NCI-H146 treated with DMSO at 0.1 percent for 48 hours (cell line): ENCODE results near the gene NBPF4.
"Not testable (repeated sequence)": the region's sequence is repeated elsewhere in the genome, so short reads cannot be mapped to it uniquely, and the experiment has no call there.

Experiments used
- DNase-seq: peaks from one replicate; lab custom pipeline; 2025; ENCODE audit not compliant: unreplicated experiment; lab: John Stamatoyannopoulos, UW

The NBPF4 gene

GRCh38 chr1:108214641-108215465 lies 29.0 kb downstream of the NBPF4 start:
- DNase-seq, result peak; percentile 14

DNA sequence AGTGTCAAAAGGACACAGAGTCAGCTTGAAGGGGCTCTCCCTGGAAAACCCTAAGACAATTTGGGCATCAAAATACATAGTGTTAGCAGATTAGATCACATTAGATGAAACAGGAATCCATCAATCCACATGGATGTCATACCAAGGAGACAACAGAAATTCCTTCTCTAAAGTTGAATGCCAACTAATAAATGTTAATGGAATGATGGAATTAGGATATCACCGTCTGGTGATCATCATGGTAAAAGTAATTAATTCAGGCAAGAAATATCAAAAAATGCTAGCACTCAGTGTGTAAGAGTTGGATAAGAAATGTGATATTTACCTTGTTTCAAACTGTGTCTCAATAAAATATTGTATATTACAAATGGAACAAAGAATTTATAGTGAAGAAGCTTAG lies 32.9 kb downstream of the NBPF4 start:
- DNase-seq, result no peak

DNA sequence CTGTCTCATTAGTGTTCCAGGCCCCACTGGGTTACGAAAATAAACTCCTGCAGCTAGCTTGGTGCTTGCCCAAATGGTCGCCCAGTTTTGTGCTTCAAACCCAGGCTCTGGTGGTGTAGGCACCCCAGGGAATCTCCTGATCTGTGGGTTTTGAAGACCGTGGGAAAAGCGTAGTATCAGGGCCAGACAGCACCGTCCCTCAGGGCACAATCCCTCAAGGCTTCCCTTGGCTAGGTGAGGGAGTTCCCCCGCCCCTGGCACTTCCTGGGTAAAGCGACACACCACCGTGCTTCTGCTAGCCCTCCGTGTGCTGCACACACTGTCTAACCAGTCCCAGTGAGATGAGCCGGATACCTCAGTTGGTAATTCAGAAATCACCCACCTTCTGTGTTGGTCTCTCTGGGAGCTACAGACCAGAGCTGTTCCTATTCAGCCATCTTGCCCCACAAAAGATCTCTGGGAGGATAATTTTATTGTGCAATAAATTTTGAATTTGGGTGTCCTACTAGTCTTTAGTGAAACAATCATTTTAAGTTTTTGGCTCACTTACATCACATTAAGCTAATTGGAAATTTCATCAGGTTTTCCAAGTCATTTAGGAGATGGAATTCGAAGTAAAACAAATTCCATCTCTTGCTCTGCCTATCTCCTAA lies 34.3 kb downstream of the NBPF4 start:
- DNase-seq, result no peak

DNA sequence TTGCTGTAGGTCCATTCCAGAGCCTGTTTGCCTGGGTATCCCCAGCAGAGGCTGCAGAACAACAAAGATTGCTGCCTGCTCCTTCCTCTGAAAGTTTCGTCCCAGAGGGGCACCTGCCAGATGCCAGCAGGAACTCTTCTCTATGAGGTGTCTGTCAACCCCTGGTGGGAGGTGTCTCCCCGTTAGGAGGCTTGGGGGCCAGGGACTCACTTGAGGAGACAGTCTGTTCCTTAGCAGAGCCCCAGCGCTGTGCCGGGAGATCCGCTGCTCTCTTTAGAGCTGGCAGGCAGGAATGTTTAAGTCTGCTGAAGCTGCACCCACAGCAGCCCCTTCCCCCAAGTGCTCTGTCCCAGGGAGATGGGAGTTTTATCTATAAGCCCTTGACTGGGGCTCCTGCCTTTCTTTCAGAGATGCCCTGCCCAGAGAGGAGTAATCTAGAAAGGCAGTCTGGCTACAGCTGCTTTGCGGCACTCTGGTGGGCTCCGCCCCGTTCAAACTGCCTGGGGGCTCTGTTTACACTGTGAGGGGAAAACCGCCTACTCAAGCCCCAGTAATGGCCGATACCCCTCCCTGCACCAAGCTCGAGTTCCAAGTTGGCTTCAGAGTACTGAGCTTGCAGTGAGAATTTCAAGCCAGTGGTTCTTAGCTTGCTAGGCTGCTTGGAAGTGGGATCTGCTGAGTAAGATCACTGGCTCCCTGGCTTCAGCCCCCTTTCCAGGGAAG lies 35.0 kb downstream of the NBPF4 start:
- DNase-seq, result peak; percentile 15

- DNase-seq, result not testable (repeated sequence)
Measured at GRCh38 chr1:108203582-108203981, 40.3 kb downstream of the NBPF4 start.

DNA sequence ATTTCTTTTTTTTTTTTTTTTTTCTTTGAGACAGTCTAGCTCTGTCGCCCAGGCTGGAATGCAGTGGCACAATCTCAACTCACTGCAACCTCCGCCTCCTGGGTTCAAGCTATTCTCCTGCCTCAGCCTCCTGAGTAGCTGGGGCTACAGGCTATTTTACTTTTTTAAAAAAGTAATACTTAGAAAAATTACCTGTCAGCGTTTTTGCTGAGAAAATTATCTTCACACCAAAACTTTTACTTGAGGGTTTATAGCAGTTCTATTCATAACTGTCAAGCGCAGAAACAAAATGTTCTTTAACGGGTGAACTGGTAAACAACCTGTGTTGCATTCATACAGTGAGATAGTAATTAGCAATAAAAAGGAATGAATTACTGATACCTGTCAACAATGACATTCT lies 42.2 kb downstream of the NBPF4 start:
- DNase-seq, result no peak

- DNase-seq, result peak; percentile 64
Measured at GRCh38 chr1:108200687-108201051, 43.2 kb downstream of the NBPF4 start.

DNA sequence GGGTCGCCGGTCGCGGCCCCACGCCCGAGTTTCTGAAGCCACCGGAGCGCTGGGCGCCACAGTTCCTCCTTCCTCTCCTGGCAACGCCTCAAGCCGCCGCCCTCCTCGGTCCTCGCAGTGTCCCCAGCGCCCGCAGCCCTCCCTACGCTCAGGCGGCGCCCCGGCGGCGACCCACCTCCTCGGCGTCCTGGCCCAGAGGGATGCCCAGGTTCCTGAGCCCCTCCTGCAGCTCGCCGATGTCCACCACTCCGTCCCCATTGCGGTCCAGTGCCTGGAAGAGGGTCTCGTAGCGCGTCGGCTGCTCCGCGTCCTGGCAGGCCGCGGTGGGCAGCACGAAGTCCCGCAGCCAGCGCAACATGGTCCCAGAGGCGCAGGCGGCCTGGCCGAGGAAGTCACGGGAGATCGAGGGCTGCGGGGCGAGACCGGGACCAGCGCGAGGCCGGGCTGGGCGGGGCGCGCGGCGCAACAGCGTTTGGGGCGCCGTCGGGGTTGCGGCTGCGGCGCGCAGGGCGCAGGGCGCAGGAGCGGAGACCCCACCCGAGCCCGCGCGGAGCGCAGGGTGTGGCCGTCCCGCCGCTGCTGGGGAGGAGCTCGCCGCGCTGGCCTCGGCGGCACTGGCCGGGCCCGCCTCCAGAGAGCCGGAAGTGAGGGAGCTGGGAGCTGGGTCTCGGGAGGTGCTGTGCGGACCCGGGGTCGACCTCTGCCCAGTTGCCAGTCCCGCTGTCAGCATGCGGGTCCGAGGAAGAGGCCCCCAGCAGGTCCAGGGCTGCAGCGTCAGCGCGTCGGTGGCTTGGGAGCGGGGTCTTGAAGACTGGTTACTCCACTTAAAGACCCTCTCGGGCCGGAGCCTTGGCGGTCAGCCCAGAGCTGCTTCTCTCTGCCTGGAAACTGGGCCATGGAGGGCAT lies 43.8 kb downstream of the NBPF4 start, which contains the start of gene SLC25A24:
Gene SLC25A24 (minus strand): TSS at position 563 of the 906 bp plus-strand sequence. CDS start 205 bp downstream, at position 358.
- peak; percentile 72 for DNase-seq

DNA sequence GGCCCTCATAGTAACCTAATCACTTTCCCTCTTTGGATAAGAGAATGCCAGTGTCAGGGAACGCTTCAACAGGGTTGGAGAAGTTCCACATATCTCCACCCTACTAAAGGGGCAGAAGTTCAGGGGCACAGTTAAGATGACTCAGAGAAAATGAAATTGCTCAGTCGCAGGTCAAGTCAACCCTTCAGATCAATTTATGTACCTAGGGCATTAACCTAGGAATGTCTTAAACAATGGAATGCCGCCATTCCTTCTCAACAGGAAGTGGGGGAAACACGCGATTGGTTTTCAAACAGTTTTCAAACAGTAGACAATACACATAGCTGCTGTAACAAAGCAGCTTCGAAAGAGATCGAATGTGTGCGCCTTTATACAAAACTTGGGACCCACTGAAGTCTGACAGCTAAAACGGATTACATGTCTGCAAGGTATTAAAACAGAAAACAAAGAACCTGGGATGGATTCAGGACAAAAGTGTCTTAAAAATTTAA lies 44.6 kb downstream of the NBPF4 start:
- peak; percentile 29 for DNase-seq

DNA sequence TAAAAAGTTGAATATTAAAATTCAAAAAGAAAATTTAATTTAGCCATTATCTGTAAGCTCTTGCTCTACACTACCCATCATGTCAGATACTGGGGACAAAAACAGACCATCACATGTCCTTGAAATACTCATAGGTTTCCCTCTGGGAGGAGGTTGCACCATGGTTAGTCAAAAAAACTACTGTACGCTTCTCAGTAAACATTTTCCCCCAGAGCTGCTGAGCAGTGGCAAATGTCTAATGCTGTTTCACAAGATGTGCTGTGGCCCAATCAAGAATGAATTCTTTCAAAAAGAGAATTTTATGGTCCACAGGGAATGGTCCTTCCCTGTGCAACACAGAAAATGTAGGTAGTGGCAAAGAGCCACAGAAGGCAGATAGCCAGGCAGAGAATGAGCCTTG lies 49.8 kb downstream of the NBPF4 start:
- DNase-seq, result no peak

- DNase-seq, result no peak
Measured at GRCh38 chr1:108193333-108193732, 50.5 kb downstream of the NBPF4 start.

DNA sequence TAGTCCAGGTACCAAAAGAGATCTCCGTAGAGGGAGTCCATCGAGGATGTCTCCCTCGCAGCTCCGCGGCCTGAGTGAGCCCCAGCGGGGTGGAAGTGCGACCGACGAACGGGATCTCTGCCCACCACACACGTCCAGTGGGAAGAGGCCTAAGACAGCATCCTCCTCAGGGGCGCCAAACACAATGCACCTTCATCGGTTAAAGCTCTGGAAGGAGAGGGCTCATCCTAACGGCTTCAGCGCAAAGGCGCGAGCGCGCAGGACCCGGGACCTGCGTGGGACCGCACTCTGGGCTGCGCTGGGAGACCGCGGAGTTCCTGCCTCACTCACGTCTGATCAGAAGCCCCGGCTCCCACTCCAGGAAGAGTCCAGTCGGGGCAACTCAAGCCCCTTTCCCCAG lies 51.3 kb downstream of the NBPF4 start:
- DNase-seq, result no peak

GRCh38 chr1:108190686-108191416 lies 53.0 kb downstream of the NBPF4 start:
- DNase-seq, result no peak

- no peak for DNase-seq
Measured at GRCh38 chr1:108190001-108190634, 53.8 kb downstream of the NBPF4 start.

DNA sequence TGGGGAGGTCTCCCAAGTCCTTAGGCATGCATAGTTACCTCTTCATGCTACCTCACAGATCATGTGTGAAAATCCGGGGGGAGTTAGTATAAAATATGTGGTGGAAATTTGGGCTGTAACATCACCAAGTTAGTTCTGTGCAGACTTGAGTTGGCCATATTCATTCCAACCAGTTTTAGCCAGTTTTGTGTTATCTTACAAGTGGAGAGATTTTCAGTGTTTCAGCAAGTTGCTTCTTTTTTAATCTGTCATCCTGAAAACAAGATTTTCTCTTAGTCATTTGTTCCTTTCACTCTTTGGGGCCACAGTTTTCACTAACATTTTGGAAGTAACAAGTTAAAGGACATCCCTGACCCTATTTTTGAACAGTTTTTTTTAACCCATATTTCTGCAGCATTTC lies 55.1 kb downstream of the NBPF4 start:
- DNase-seq, result no peak

- no peak for DNase-seq
Measured at GRCh38 chr1:108182959-108183700, 60.7 kb downstream of the NBPF4 start.

DNA sequence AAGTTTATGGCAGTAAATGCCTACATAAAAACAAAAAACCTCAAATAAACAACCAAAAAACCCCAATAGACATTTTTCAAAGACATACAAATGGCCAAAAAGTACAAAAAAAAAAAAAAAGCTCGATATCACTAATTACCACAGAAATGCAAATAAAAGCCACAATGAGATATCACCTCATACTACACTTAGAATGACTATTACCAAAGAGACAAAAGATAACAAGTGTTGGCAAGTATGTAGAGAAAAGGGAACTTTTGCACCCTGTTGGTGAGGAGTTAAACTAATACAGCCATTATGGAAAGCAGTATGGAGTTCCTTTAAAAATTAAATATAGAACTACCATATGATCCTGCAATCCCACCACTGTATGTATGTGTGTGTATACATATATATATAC lies 64.9 kb downstream of the NBPF4 start:
- no peak for DNase-seq
